GM12878 (cell line): Measurements from ENCODE around the gene SSU72. TPM values are rescaled to one million over a fixed set of nuclear protein-coding genes. Genes with fewer than 3 reads are reported as not detected.

ENCODE experiments used
- ATAC-seq: fragments of 200-7000 bp; cut with Tn5 transposase; 3 replicates; pipeline ENCODE4 v1.9.1; 2020; ENCODE audit warnings: mild to moderate bottlenecking, moderate library complexity
- BruUV-seq: library from RNA; stranded (reverse); fragments of 400-500 nt; replicated peaks from 2 replicates; lab custom pipeline; 2021; lab: Mats Ljungman, UMichigan
- CTCF ChIA-PET: fragments of 300-600 bp; sonication (Branson Sonifier 250); formaldehyde crosslinking; extraction: SDS; loops from one replicate; lab custom pipeline; 2021; ENCODE audit warnings: inconsistent platforms; lab: Yijun Ruan, JAX
- POLR2A ChIA-PET: fragments of 350-600 bp; formaldehyde crosslinking; extraction: SDS; loops from one replicate; lab custom pipeline; 2021; ENCODE audit warnings: inconsistent platforms; lab: Charles Lee
- RAD21 ChIA-PET: fragments of 300-600 bp; sonication (Branson Sonifier 250); formaldehyde crosslinking; loops from one replicate; lab custom pipeline; 2023; ENCODE audit warnings: antibody characterized with exemption; ENCODE audit not compliant: unreplicated experiment; lab: Charles Lee
- SMC1A ChIA-PET: fragments of 300-600 bp; sonication (Branson Sonifier 250); formaldehyde crosslinking; loops from one replicate; lab custom pipeline; 2023; ENCODE audit not compliant: unreplicated experiment, uncharacterized antibody; lab: Charles Lee
- DNase-seq: peaks from one replicate; pipeline ENCODE4 v3.0.0-alpha.2; 2011; ENCODE audit warnings: low read depth, low spot score
- FAIRE-seq: peaks from 3 replicates; lab custom pipeline; 2011; peaks lifted over from hg19 to GRCh38; lab: Jason Lieb, UNC
- H2AFZ ChIP-seq: 2 replicates; pipeline ENCODE4 v1.6.0; 2011; ENCODE audit warnings: low read depth, low read length, control low read depth; ENCODE audit not compliant: control insufficient read depth
- H3K27ac ChIP-seq: 2 replicates; pipeline ENCODE4 v1.5.1; 2011; ENCODE audit warnings: control low read depth; ENCODE audit not compliant: control insufficient read depth, insufficient read depth
- H3K27me3 ChIP-seq, 2 experiments: replicated peaks in 1 of 2; 2 replicates each; pipeline versions ENCODE4 v1.6.0 to v1.6.1; 2011; ENCODE audit warnings: low read length in 1 of 2; ENCODE audit not compliant: control insufficient read depth in 2 of 2, insufficient read depth in 2 of 2
- H3K36me3 ChIP-seq, 2 experiments: 2 replicates each; pipeline ENCODE4 v1.5.1; 2011; ENCODE audit warnings: low read length in 1 of 2; ENCODE audit not compliant: control insufficient read depth in 2 of 2, insufficient read depth in 2 of 2
- H3K4me1 ChIP-seq: 2 replicates; pipeline ENCODE4 v1.6.1; 2011; ENCODE audit warnings: mild to moderate bottlenecking, low read length, moderate library complexity, mixed read lengths; ENCODE audit not compliant: control insufficient read depth, insufficient read depth
- H3K4me2 ChIP-seq: 2 replicates; pipeline ENCODE4 v1.6.0; 2011; ENCODE audit warnings: control low read depth; ENCODE audit not compliant: control insufficient read depth, insufficient read depth
- H3K4me3 ChIP-seq: fragments of 200-600 bp; sonication (generic); 2 replicates; pipeline ENCODE4 v1.5.1; 2016
- H3K79me2 ChIP-seq: 2 replicates; pipeline ENCODE4 v1.6.0; 2011; ENCODE audit warnings: low read length; ENCODE audit not compliant: control insufficient read depth, insufficient read depth
- H3K9ac ChIP-seq: 2 replicates; pipeline ENCODE4 v1.8.0; 2011; ENCODE audit warnings: low read length, control low read depth, mixed read lengths; ENCODE audit not compliant: control insufficient read depth, insufficient read depth
- H3K9me3 ChIP-seq: replicated peaks from 3 replicates; pipeline ENCODE4 v1.5.1; 2011; ENCODE audit warnings: mild to moderate bottlenecking, low read length; ENCODE audit not compliant: control insufficient read depth, insufficient read depth
- H4K20me1 ChIP-seq: 2 replicates; pipeline ENCODE4 v1.6.0; 2011; ENCODE audit not compliant: control insufficient read depth, insufficient read depth
- ATF3 ChIP-seq: IDR thresholded peaks from 2 replicates; pipeline ENCODE4 v1.6.1; 2011; ENCODE audit warnings: low read depth, mild to moderate bottlenecking, low read length, moderate library complexity, borderline replicate concordance; ENCODE audit errors: extremely low read depth
- EP300 ChIP-seq, 2 experiments: fragments of 150-350 bp in 1 of 2; IDR thresholded peaks; 2 replicates each; pipeline ENCODE4 v1.6.1; 2011 to 2012; ENCODE audit warnings: low read depth in 2 of 2, low read length in 2 of 2, borderline replicate concordance in 1 of 2, improper control_type of control experiment in 1 of 2, inconsistent platforms in 1 of 2; ENCODE audit not compliant: control insufficient read depth in 1 of 2
- FOS ChIP-seq: IDR thresholded peaks from 3 replicates; pipeline ENCODE4 v1.6.1; 2011; ENCODE audit warnings: borderline replicate concordance; ENCODE audit not compliant: insufficient read length; ENCODE audit errors: extremely low read depth
- IKZF1 ChIP-seq: fragments of 450-650 bp; conservative IDR thresholded peaks from 2 replicates; pipeline ENCODE4 v1.6.1; 2017; ENCODE audit warnings: antibody characterized with exemption, mild to moderate bottlenecking
- MEF2A ChIP-seq: IDR thresholded peaks from 2 replicates; pipeline ENCODE4 v1.6.1; 2011; ENCODE audit warnings: low read depth, mild to moderate bottlenecking, low read length, moderate library complexity; ENCODE audit not compliant: insufficient read depth
- MTA2 ChIP-seq: fragments of 450-650 bp; IDR thresholded peaks from 2 replicates; pipeline ENCODE4 v1.6.1; 2016; ENCODE audit warnings: low read depth, mild to moderate bottlenecking, moderate library complexity
- NRF1 ChIP-seq: conservative IDR thresholded peaks from 2 replicates; pipeline ENCODE4 v1.6.1; 2011; ENCODE audit warnings: mild to moderate bottlenecking, low read depth, low read length, improper control_type of control experiment
- PML ChIP-seq: IDR thresholded peaks from 2 replicates; pipeline ENCODE4 v1.6.1; 2012; ENCODE audit warnings: low read length, inconsistent platforms
- RFX5 ChIP-seq: IDR thresholded peaks from 2 replicates; pipeline ENCODE4 v1.6.1; 2011; ENCODE audit warnings: low read depth, low read length, improper control_type of control experiment
- SMARCA5 ChIP-seq: fragments of 450-650 bp; IDR thresholded peaks from 2 replicates; pipeline ENCODE4 v1.6.1; 2017; ENCODE audit warnings: mild to moderate bottlenecking
- SMC3 ChIP-seq: IDR thresholded peaks from 2 replicates; pipeline ENCODE4 v1.6.1; 2011; ENCODE audit warnings: low read length, improper control_type of control experiment, borderline replicate concordance
- SUPT20H ChIP-seq: IDR thresholded peaks from 2 replicates; pipeline ENCODE4 v1.6.1; 2011; ENCODE audit warnings: low read depth, mild to moderate bottlenecking, low read length, moderate library complexity, borderline replicate concordance; ENCODE audit not compliant: control insufficient read depth
- TCF12 ChIP-seq: IDR thresholded peaks from 2 replicates; pipeline ENCODE4 v1.6.1; 2011; ENCODE audit warnings: low read depth, mild to moderate bottlenecking, low read length
- ZNF687 ChIP-seq: fragments of 450-650 bp; IDR thresholded peaks from 2 replicates; pipeline ENCODE4 v1.6.1; 2017; ENCODE audit warnings: mild to moderate bottlenecking, moderate library complexity
- WGBS: methylation state at CpG from one replicate; pipeline ENCODE4 v1.1.6; 2016; ENCODE audit warnings: low lambda C conversion rate; ENCODE audit not compliant: insufficient replicate concordance, insufficient coverage; ENCODE audit errors: missing lambda C conversion rate; 5-methylcytosine and 5-hydroxymethylcytosine counted together
- in situ Hi-C: fragments of 300-500 bp; cut with MboI; formaldehyde crosslinking; loops from 9 replicates; pipeline ENCODE4 v1.14.3; 2018; ENCODE audit warnings: mixed read lengths
- intact Hi-C: fragments of 100-400 bp; cut with micrococcal nuclease; formaldehyde crosslinking; loops from one replicate; pipeline ENCODE4 v1.14.2; 2022; ENCODE audit not compliant: unreplicated experiment
- polyA plus RNA-seq, 11 experiments: library from polyadenylated mRNA; depleted of rRNA in 4 of 11; unstranded in 6 of 11; stranded (reverse) in 5 of 11; fragments of >200 nt; fragmentation: Nextera tagmentation in 4 of 11; fragmentation: Illumina TruSeq in 1 of 11; extraction: Ambion mirVana in 4 of 11; extraction: Trizol in 1 of 11; gene quantifications; 1 replicate in 1 of 11; 2 replicates in 10 of 11; pipeline versions ENCODE4 v1.2.1 to v1.2.3, GENCODE V29; 2011 to 2016; ENCODE audit warnings: inconsistent platforms in 2 of 11, missing spikeins in 2 of 11, low read depth in 1 of 11
- total RNA-seq, 4 experiments: library from RNA; depleted of rRNA in 3 of 4; stranded (reverse); fragments of >200 nt in 3 of 4; fragmentation: Illumina TruSeq in 1 of 4; extraction: Trizol in 1 of 4; gene quantifications; 2 replicates each; pipeline versions ENCODE4 v1.2.1 to v1.2.3, GENCODE V29; 2013 to 2021

SSU72 gene
- total and polyA plus RNA-seq, 10 of the 15 experiments (the other 5 are each of a cell fraction or from before 2014, with no cell fraction given), result 28.6 to 172 (median 67.7) TPM

- CTCF ChIA-PET, result no interaction called here
- FAIRE-seq, result no peak
- Histone ChIP-seq H3K4me1 (no peaks in the 10 kb centered on the region), H3K27ac (no peak overlapping the region), H3K27me3 (no peaks in the 10 kb centered on the region), H3K4me3 (no peak overlapping the region), H3K4me2 (no peak overlapping the region)
- no TSS peak for BruUV-seq
- in situ Hi-C loops, result no loop called here
- SMC1A ChIA-PET, result no interaction called here
- 97% methylated on average over 5 of the region's 7 CpGs for WGBS
- TF ChIP-seq EP300 (IDR thresholded peaks at IDR 0.05; ENCODE audit: borderline replicate concordance in 1 of 2, control insufficient read depth in 1 of 2, low read depth in 2 of 2, low read length in 2 of 2) (no peak), ZNF687 (no peak), ATF3 (no peak), SMARCA5 (no peak), FOS (no peak), SUPT20H (no peak), MTA2 (no peak), RFX5 (no peak), TCF12 (no peak), IKZF1 (no peak), NRF1 (no peak), PML (no peak), SMC3 (no peak), MEF2A (no peak)
- TF ChIP-seq, all 136 proteins: peak for 0
- Histone ChIP-seq H3K79me2 (no peaks in the 10 kb centered on the region), H2AFZ (no peak overlapping the region), H3K9me3 (no peaks in the 10 kb centered on the region), H3K9ac (no peak overlapping the region), H4K20me1 (no peaks in the 10 kb centered on the region), H3K36me3 (no peaks in the 10 kb centered on the region; a peak in 1 of 4 replicates)
- ChIA-PET RAD21 (no interaction called here), POLR2A (no interaction called here)
- intact Hi-C loops, result no loop called here
- no peak for DNase-seq
- no peak for ATAC-seq
These were observed 24.6 kb downstream of the SSU72 start for GRCh38 chr1:1550087-1550486.
